Pulmonary artery endothelial cell (primary cell): Measurements from ENCODE around the gene IRF4. TPM values are rescaled to one million over a fixed set of nuclear protein-coding genes. Genes with fewer than 3 reads are reported as not detected.

Experiments used
- DNase-seq: peaks from one replicate; pipeline ENCODE4 v3.0.0-alpha.2; 2011; ENCODE audit warnings: low read depth, low spot score
- total RNA-seq: library from RNA; depleted of rRNA; stranded (reverse); fragments of >200 nt; gene quantifications from 2 replicates; pipeline ENCODE4 v1.2.3, GENCODE V29; 2014

The IRF4 gene
- total RNA-seq, 1 donor from 2014 or later, result 0.07 TPM

- DNase-seq, result no peak
Observed at GRCh38 chr6:381742-382461, 9.7 kb upstream of the IRF4 start.

GRCh38 chr6:382883-383810 lies 8.4 kb upstream of the IRF4 start:
- no peak for DNase-seq

DNA sequence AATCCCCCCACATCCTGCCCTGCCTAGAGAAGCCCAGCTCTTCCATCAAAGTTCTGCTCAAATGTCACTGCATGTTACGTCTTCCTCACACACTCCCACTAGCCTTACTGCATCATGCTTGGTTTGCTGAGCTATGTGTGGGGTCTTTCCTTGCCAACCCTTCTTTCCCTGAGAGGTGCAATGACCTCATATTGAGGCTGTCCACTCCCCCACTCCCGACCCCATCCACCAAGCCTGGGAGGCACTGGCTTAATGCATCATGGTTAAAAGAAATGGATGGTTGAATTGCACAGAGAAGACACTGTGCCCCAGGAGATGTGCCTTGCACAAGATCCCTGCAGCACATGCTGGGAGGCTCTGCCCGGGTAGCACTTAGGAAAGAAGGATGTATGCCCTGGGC lies 7.7 kb upstream of the IRF4 start:
- no peak for DNase-seq

DNA sequence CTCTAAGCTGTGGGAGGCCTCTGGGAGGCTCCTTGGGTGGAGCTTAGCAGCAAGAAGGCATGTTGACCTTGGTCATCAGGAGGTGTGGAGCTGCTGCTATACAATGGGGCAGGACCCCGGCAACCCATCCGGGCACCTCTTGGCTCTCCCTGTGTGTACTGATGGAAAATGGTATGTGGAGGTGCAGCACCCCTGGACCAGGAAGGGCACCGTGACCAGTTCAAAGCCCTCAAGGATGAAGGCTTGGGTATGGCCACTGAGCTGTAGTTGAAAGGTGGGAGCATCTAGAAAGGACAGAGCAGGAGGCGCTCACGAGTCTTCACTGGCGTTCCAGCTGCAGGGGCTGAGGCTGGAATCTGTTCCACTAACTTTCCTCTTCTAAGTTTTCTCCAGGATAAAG lies 6.7 kb upstream of the IRF4 start:
- no peak for DNase-seq

- DNase-seq, result no peak
Observed at GRCh38 chr6:385614-386013, 5.9 kb upstream of the IRF4 start.

DNA sequence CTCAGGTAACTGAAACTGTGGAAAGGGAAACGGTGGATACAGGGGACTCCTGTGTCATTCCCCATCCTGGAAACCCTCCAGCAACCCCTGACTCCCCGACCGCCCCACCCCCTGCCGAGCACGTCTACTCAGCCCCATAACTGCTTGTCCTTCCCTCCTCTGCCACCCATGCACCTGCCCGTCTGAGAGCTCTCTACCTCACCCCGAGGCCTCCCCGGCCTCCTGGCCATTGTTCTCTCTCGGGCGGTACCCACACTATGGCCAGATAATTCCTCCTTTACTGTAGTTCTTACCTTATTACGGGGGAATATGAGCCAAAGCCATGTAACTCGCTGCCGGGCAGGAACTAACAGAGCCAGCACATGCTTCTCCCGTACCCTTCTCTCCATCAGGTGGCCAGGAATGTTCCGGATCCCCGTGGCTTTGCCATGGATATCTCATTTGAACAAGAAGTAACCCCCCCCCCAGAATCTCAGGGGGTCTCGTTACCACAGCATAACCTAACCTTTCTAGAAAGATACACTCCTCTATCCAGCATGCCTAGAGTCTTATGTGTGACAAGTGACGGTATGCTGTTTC lies 4.8 kb upstream of the IRF4 start:
- DNase-seq, result no peak

GRCh38 chr6:387293-387741 lies 4.2 kb upstream of the IRF4 start:
- DNase-seq, result no peak

- DNase-seq, result no peak
Observed at GRCh38 chr6:388202-388903, 3.2 kb upstream of the IRF4 start.

DNA sequence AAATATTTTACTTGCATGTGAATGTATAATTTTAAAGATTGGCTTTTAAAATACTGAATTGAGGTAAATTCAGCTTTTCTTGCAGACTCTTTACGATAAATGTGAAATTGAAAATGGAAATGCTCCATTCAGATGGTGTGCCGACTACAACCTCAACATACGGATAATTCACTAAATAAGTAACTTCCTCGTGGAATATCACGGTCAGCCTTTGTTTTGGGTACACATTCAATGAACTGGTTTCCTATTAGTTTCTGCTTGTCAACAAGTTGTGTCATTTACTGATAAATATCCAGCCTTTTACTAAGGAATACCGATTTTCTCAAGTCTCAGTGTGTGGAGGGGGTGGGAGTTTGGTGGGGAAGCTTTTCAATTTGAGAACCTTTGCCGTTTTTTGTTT lies 2.4 kb upstream of the IRF4 start:
- DNase-seq, result no peak

- DNase-seq, result no peak
Observed at GRCh38 chr6:389622-390021, 1.9 kb upstream of the IRF4 start.

DNA sequence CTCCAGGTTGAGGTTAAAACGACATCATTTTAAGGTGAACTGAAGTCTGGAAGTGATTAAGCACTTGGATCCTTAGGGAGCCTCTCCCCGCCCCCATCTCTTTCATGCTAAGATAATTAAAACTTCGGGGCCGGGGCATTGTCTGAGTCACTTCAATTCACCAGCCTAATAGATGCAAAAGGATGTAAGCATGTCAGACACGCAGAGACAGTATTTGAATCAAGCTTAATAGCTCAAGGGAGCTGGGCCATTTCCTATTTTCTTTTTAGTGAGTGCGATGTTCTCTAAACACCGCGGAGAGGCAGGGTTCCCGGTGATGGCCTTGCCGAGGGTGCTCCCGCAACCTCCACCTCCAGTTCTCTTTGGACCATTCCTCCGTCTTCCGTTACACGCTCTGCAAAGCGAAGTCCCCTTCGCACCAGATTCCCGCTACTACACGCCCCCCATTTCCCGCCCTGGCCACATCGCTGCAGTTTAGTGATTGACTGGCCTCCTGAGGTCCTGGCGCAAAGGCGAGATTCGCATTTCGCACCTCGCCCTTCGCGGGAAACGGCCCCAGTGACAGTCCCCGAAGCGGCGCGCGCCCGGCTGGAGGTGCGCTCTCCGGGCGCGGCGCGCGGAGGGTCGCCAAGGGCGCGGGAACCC lies 516 bp upstream of the IRF4 start:
- no peak for DNase-seq

DNA sequence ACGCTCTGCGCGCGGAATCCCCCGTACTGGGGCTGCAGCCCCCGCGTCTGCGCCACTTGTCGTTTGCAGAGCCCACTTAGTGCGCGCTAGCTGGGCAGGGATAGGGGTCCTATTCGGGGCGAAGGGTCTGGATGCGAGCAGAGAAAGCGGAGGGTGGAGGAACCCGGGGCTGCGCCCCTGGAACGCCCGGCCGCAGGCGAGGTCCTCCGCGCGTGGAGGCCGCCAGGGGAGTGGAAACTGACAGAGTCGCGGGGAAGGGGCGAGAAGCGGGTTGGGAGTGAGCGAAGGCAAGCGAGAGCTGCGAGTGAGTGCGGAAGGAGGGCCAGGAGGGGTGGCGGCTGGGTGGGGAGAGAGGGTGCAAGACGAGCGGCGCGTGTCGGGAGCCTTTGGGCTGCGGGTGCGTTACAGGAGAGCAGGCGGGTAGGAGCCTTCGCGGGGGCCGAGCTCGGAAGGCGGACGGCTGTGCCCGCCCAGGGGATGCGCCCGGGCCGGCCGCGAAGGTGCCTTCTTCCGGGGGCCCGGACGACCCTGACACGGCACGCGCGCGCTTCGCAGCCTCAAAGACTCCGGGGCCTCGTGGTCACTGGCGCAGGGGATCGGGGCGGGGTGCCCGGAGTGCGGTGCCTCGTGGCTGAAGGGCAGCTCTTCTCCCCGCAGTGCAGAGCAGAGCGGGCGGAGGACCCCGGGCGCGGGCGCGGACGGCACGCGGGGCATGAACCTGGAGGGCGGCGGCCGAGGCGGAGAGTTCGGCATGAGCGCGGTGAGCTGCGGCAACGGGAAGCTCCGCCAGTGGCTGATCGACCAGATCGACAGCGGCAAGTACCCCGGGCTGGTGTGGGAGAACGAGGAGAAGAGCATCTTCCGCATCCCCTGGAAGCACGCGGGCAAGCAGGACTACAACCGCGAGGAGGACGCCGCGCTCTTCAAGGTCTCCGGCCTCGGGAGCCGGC lies 1.2 kb downstream of the IRF4 start:
- no peak for DNase-seq

DNA sequence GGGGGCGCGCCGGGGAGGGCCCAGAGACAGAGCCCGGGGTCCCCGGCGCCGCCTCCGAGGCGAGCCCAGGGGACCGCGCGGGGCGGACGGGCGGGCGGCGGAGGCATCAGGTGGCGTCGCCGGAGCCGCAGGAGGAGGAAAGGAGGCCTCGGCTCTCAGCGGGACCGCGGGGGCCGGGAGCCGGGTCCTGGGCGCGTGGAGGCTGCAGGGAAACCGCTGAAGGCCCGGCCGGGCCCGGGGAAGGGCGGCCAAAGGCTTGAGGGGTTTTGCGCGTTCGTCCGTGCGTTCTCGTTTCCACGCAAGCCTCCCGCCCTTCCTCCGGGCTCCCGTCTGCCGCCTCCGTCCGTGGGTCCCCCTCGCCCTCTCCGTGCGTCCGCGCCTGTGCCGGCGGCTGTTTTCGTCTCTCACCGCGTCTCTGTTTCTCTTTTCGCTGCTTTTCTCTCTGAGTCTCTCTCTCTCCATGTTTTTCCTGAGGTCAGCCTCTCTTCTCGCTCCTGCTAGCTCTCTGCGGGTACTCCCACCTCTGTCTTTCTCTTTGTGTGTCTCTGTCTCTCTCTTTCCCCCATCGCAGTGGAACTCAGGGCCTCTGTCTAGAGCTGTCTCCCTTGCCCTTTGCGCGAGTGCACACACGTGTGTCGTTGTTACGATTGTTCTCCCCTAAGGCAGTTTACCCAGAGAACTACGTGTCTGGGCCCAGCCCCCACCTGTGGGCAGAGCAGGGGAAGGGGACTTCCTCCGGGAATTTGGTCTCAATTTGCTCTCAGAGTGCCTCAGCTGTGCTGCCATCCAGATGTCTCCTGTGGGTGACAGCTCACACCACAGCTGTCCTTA lies 2.1 kb downstream of the IRF4 start:
- no peak for DNase-seq

GRCh38 chr6:394641-395289 lies 3.2 kb downstream of the IRF4 start:
- DNase-seq, result no peak

DNA sequence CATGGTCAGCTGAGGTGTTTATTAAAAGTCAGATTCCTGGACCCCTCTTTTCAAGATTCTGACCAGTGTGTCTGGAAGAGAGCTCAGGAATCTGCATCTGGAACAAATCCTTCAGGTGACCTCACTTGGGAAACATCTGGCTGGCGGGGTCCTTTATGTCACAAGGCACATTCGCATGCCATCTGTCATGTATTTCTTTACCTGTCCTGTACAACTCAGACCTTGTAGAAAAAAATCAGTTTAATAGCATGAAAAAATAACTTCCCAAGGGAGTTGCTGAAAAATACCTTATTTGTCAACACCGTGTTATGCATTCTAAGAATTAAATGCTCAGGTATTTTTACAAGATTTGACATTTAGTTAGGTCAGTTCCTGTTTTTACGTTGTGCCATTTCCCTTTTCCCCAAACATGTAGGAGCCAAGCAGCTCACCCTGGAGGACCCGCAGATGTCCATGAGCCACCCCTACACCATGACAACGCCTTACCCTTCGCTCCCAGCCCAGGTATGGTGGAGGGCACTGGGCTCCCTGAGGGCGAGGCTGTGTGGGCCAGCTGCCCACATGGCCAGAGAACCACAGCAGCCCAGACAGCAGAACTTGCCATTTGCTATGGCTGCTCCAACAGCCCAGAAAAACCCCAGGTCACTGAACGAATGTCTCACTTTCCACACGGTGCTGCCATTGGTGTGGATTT lies 4.0 kb downstream of the IRF4 start:
- no peak for DNase-seq

DNA sequence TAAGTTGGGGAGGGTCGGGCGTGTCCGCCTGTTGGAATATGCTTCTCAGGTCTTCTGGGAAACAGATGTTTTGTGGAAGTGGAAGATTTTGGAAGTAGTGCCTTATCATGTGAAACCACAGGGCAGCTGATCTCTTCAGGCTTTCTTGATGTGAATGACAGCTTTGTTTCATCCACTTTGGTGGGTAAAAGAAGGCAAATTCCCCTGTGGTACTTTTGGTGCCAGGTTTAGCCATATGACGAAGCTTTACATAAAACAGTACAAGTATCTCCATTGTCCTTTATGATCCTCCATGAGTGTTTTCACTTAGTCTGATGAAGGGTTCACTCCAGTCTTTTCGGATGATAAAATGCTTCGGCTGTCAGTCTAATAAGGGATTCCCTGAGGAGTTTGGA lies 4.6 kb downstream of the IRF4 start:
- DNase-seq, result no peak

GRCh38 chr6:397056-397455 lies 5.5 kb downstream of the IRF4 start:
- DNase-seq, result no peak

- no peak for DNase-seq
Observed at GRCh38 chr6:397604-398003, 6.1 kb downstream of the IRF4 start.
